Measurements from ENCODE around the gene OR4N5.
"Not testable (repeated sequence)": the region's sequence is repeated elsewhere in the genome, so short reads cannot be mapped to it uniquely, and the experiment has no call there.

The OR4N5 gene, protein sequence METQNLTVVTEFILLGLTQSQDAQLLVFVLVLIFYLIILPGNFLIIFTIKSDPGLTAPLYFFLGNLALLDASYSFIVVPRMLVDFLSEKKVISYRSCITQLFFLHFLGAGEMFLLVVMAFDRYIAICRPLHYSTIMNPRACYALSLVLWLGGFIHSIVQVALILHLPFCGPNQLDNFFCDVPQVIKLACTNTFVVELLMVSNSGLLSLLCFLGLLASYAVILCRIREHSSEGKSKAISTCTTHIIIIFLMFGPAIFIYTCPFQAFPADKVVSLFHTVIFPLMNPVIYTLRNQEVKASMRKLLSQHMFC

DNA sequence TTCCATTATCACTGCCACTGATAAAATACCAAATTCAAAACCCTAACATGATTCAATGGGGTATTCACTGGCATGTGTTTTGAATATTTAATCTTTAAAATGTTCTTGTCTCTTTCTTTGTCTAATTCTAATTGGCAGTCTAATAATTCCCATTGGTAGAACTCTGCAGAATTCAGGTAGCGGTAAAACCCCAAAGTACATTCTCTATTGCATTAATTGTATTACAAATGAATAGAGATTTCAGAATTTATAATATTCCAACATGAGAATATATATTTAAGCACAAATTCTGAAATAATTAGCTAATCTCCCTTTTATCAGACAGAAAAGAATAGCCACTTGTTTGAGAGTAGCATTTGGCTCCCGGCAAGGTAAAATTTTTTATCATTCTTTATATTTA, at the start of gene OR4N5:
OR4N5 (plus strand) TSS at position 301 of the 400 bp plus-strand sequence. CDS start 4,916 bp downstream, outside the sequence.
- TF ChIP-seq, protein P1, sequence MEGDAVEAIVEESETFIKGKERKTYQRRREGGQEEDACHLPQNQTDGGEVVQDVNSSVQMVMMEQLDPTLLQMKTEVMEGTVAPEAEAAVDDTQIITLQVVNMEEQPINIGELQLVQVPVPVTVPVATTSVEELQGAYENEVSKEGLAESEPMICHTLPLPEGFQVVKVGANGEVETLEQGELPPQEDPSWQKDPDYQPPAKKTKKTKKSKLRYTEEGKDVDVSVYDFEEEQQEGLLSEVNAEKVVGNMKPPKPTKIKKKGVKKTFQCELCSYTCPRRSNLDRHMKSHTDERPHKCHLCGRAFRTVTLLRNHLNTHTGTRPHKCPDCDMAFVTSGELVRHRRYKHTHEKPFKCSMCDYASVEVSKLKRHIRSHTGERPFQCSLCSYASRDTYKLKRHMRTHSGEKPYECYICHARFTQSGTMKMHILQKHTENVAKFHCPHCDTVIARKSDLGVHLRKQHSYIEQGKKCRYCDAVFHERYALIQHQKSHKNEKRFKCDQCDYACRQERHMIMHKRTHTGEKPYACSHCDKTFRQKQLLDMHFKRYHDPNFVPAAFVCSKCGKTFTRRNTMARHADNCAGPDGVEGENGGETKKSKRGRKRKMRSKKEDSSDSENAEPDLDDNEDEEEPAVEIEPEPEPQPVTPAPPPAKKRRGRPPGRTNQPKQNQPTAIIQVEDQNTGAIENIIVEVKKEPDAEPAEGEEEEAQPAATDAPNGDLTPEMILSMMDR (conservative IDR thresholded peaks at IDR 0.05; ENCODE audit: low read length): no peak
- DNase-seq (ENCODE audit: low read depth): no peak
- no peak within 1 kb of the TSS for H3K4me3 ChIP-seq (ENCODE audit: low read length)

DNA sequence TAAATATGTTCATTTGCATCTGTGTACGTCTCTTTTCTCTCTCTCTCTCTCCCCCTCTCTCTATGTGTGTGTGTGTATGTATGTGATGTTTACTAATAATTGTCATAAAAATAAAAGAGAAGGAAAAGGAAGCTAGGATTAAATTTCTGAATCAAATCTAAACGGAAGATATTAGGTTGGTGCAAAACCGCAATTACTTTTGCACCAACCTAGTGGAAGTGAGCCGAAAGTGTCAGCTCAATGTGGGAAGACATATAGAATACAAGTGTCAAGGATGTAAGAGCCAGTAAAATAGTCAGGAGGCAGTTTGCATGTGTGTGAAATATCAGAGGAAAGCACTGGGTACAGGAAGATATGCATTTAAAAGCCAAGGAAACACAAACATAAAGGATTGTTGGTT, 46.6 kb upstream of the OR4N5 start:
- DNase-seq (ENCODE audit: low read depth): no peak
- TF ChIP-seq, protein P1 (conservative IDR thresholded peaks at IDR 0.05; ENCODE audit: low read length): no peak
- no peak overlapping the region for H3K4me3 ChIP-seq (ENCODE audit: low read length)

DNA sequence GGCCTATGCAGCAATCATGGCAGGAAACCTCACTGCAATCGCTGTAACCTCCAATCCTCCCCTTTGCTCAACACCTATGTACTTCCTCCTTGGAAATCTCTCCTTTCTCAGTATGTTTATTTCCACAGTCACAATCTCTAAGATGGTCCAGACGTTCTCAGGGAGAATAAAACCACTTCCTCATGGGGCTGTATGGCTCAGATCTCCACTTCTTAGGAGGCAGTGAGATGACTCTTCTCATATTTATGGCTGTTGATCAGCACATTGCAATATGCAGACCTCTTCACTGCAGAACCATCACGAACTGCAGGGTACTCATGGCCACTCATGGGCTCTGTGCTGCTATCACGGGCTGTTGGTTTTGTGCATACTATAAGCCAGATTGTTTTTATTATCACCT, 45.2 kb upstream of the OR4N5 start:
- TF ChIP-seq, protein P1 (conservative IDR thresholded peaks at IDR 0.05; ENCODE audit: low read length): no peak
- DNase-seq (ENCODE audit: low read depth): no peak
- no peak overlapping the region for H3K4me3 ChIP-seq (ENCODE audit: low read length)

DNA sequence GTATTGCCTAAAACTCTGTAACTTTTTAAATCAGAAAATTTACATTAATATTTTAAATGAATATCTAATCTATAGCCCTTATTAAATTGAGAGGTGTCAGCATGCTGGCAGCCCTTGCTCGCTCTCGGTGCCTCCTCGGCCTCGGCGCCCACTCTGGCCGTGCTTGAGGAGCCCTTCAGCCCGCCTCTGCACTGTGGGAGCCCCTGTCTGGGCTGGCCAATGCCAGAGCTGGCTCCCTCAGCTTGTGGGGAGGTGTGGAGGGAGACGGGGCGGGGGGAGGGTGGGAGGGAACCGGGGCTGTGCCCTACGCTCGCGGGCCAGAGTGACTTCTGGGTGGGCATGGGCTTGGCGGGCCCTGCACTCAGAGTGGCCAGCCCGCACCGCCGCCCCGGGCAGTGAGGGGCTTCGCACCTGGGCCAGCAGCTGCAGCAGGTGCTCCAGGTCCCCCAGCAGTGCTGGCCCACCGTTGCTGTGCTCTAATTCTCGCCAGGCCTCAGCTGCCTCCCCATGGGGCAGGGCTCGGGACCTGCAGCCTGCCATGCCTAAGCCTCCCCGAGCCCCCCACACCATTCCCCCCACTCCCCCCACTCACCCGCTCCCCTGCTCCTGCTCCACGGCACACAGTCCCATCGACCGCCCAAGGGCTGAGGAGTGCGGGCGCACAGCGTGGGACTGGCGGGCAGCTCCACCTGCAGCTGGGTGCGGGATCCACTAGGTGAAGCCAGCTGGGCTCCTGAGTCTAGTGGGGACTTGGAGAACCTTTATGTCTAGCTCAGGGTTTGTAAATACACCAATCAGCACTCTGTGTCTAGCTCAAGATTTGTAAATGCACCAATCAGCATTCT, 39.5 kb upstream of the OR4N5 start:
- H3K4me3 ChIP-seq (ENCODE audit: low read length); DNase-seq (ENCODE audit: low read depth): not testable (repeated sequence)

DNA sequence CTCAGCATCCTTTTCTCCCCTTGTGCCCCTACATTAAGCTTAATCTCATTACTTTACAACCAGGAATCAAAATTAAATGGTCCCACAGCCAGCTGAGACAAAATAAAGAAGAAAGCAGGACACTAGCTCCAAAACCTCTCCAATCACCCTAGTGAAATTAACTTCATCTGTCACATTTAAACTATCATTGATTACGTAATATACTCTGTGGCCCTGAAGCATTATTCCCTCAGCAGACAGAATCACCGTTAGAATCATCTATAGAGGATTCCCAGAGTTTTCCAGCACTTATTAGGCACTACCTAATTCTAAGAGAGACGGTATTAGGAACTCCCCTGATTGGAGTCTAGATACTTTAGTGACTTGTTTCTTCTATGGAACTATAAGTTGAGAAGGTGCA, 28.2 kb upstream of the OR4N5 start, which contains the start of gene OR4K17:
OR4K17 (plus strand) TSS at position 302 of the 400 bp plus-strand sequence. CDS start 6,761 bp downstream, outside the sequence.
- H3K4me3 ChIP-seq (ENCODE audit: low read length): no peak within 1 kb of the TSS
- DNase-seq (ENCODE audit: low read depth): no peak
- TF ChIP-seq, protein P1 (conservative IDR thresholded peaks at IDR 0.05; ENCODE audit: low read length): no peak

DNA sequence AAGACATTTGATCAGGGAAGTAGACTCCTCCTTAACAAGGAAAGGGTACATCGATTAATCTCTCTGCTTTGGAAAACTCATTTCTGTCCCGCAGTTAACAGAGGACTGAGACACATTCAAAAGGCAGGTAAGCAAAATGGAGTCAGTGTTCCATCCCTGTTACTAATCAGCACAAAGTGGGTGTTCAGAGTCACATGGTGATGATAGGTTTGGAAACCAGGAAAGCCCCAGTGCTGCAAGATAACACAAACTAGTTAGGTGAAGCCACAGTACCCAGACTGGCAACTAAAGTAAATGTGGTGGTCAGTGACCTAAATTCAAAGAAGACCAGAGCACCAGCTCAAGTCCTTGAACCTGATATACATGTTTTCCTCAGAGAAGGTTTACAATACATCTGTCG, 26.3 kb upstream of the OR4N5 start:
- H3K4me3 ChIP-seq (ENCODE audit: low read length): no peak overlapping the region
- DNase-seq (ENCODE audit: low read depth): no peak
- TF ChIP-seq, protein P1 (conservative IDR thresholded peaks at IDR 0.05; ENCODE audit: low read length): no peak

DNA sequence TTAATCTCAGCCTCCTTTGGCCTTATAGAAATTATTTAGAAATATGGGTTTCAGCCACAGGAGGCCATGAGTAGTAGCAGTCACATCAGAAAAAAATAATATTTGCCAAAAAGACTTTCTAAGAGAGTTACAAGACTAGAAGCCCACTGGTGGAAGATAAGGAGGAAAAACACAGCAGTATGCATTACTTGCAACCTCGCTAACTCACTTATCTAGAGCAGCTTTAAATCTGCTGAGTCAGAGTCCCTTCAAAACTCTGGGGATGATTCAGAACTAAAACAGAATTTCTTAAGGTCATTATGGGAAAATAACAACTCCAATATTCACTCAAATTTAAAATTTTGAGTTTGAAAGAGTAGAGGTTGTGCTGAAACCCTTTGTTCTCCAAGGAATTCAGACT, 21.9 kb upstream of the OR4N5 start:
- no peak overlapping the region for H3K4me3 ChIP-seq (ENCODE audit: low read length)
- TF ChIP-seq, protein P1 (conservative IDR thresholded peaks at IDR 0.05; ENCODE audit: low read length): no peak
- DNase-seq (ENCODE audit: low read depth): no peak
